SKM-1 (cell line): Measurements from ENCODE around the gene KIR3DL2.
"Not testable (repeated sequence)": the region's sequence is repeated elsewhere in the genome, so short reads cannot be mapped to it uniquely, and the experiment has no call there.

ENCODE experiments used
- DNase-seq: peaks from one replicate; lab custom pipeline; 2025; ENCODE audit not compliant: unreplicated experiment; lab: John Stamatoyannopoulos, UW

KIR3DL2 gene

GRCh38 chr19:54863459-54863858 lies 13.2 kb downstream of the KIR3DL2 start:
- not testable (repeated sequence) for DNase-seq

- DNase-seq = no peak
Measured at GRCh38 chr19:54871696-54872095, 21.5 kb downstream of the KIR3DL2 start.

GRCh38 chr19:54873990-54874389 lies 23.7 kb downstream of the KIR3DL2 start, which contains the start of gene FCAR:
TSS of gene FCAR (plus strand) at chr19:54874235. CDS start at chr19:54874290, 55 bp downstream.
- peak; percentile 0 for DNase-seq

DNA sequence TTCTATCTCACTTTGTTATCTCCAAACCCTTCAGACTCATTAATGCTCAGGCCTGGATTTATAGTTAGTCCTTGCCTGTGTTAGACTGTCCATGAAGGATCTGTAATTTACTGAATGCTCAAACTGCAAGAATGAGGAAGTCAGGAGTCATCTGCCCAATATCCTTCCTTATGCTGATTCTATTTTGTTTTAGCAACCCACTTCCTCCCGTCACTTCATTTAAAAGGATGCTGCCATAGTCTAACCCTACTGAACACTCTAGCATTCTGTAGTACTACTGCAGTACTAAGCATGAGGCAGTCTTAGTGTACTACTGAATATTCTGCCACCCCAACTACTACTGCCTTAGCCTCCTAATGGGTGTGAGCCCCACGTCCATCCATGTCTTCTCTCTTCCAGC lies 25.3 kb downstream of the KIR3DL2 start:
- DNase-seq = peak; percentile 7

- DNase-seq = no peak
Measured at GRCh38 chr19:54877471-54877870, 27.2 kb downstream of the KIR3DL2 start.

DNA sequence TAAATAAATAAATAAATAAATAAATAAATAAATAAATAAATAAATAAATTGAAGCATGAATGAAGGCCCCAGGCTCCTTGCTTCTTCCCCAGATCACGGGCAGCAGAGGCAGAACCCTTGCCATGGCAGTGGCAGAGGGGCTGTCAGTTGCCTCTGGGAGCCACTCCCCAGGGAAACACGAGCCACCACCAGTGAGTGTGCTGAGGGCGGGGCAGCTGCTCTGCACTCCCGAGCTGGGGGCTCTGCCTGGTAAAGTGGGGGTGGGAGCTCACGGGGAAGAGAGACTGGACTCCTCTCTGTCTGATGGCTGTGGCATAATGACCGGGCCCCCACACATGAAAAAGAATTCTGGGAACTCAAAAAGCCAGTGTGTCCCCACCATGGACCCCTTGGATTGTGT lies 31.6 kb downstream of the KIR3DL2 start:
- DNase-seq = no peak

- DNase-seq = no peak
Measured at GRCh38 chr19:54882758-54883157, 32.5 kb downstream of the KIR3DL2 start.

DNA sequence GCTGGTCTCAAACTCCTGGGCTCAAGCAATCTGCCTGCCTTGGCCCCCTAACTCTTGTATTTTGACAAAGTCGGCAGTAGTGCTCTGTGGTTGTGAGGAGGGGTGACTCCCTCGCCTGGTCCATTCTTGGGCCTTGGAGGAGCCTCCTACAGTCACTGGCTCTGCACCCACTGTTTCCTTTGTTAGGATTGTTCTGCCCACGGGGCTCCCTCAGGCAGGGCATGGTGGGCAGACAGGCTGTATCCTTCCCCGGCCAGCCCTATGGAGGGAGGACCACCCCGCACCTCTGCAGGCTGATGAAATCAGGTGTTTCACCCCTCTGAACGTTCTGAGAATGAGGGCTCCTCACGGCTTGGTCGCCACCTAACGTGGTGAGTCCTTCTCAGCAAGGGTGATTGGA lies 33.0 kb downstream of the KIR3DL2 start:
- DNase-seq = no peak

GRCh38 chr19:54888239-54888638 lies 38.0 kb downstream of the KIR3DL2 start:
- DNase-seq = no peak

DNA sequence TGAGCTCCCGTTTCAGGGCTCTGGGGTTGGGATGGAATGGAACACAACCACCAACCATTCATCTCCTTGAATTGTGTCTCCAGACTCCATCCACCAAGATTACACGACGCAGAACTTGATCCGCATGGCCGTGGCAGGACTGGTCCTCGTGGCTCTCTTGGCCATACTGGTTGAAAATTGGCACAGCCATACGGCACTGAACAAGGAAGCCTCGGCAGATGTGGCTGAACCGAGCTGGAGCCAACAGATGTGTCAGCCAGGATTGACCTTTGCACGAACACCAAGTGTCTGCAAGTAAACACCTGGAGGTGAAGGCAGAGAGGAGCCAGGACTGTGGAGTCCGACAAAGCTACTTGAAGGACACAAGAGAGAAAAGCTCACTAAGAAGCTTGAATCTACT lies 39.3 kb downstream of the KIR3DL2 start:
- DNase-seq = no peak

GRCh38 chr19:54893406-54893805 lies 43.2 kb downstream of the KIR3DL2 start:
- no peak for DNase-seq

GRCh38 chr19:54894106-54894505 lies 43.9 kb downstream of the KIR3DL2 start:
- not testable (repeated sequence) for DNase-seq

DNA sequence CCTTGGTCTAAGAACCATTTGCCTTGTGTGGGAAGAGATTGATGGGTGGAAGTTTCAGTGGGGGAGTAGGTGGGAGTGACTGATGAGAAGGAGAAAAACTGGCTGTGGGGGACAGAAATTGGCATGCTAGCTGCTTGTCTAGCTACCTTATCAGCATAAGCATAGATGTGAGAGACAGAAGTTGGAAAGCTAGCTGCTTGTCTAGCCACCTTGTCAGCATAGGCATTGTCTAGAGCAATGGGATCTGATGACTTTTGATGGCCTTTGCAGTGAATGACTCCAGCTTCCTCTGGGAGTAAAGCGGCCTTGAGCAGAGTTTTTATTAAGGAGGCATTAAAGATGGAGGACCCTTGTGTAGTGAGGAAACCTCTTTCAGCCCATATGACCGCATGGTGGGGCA lies 45.8 kb downstream of the KIR3DL2 start:
- DNase-seq = no peak

GRCh38 chr19:54898685-54899084 lies 48.4 kb downstream of the KIR3DL2 start:
- not testable (repeated sequence) for DNase-seq

GRCh38 chr19:54899646-54900045 lies 49.4 kb downstream of the KIR3DL2 start:
- not testable (repeated sequence) for DNase-seq

- DNase-seq = not testable (repeated sequence)
Measured at GRCh38 chr19:54901153-54901552, 50.9 kb downstream of the KIR3DL2 start.

DNA sequence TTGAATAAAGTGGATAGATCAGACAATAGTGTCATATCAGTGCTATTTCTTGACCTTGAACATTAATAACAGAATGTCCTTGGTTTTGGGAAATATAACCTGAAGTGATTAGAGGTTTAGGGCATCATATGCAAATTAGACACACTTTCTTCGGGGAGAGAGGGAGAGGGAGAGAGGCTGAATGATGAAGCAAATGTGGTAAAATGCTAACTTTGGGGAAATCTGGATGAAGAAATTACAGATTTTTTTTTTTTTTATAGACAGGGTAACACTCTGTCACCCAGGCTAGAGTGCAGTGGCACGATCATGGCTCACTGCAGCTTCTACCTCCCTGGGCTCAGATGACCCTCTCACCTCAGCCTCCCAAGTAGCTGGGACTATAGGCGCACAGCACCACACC lies 51.8 kb downstream of the KIR3DL2 start:
- no peak for DNase-seq

DNA sequence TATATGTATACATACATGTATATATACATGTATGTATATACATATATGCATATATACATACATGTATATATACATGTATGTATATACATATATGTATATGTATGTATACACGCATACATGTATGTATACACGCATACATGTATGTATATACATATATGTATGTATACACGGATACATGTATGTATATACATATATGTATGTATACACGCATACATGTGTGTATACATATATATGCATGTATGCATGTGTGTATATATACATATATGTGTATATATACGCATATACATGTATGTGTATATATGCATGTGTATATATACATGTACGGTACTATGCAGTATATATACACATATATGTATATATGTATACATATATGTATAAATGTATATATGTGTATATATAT lies 53.1 kb downstream of the KIR3DL2 start:
- no peak for DNase-seq

DNA sequence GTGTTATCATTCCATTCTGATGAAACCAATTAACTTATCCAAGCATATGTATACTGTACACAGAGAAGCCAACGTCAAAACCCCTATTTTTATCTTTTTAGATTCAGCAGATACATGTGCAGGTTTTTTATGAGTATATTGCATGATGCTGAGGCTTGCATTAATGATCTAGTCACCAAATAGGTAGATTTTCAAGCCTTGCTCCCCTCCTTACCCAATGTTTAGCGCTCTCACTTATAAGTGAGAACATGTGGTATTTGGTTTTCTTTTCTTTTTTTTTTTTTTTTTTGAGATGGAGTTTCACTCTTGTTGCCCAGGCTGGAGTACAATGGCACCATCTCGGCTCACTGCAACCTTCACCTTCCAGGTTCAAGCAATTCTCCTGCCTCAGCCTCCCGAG lies 54.0 kb downstream of the KIR3DL2 start:
- not testable (repeated sequence) for DNase-seq

GRCh38 chr19:54905421-54905802 lies 55.2 kb downstream of the KIR3DL2 start:
- no peak for DNase-seq

GRCh38 chr19:54905803-54906511 lies 55.7 kb downstream of the KIR3DL2 start, which contains the start of gene NCR1:
TSS of gene NCR1 (plus strand) at chr19:54906148. CDS start at chr19:54906188, 40 bp downstream.
- no peak for DNase-seq

GRCh38 chr19:54906819-54907218 lies 56.6 kb downstream of the KIR3DL2 start:
- no peak for DNase-seq

GRCh38 chr19:54907899-54908298 lies 57.7 kb downstream of the KIR3DL2 start:
- not testable (repeated sequence) for DNase-seq
